NT2/D1 (cell line): ENCODE measurements around the gene TGFA.

Experiments used
- DNase-seq: peaks from one replicate; pipeline ENCODE4 v3.0.0-alpha.2; 2011; ENCODE audit warnings: low read depth, low spot score
- H3K27me3 ChIP-seq: 2 replicates; pipeline ENCODE4 v1.6.0; 2011; ENCODE audit warnings: mild to moderate bottlenecking; ENCODE audit not compliant: insufficient read length, insufficient read depth
- H3K36me3 ChIP-seq: 2 replicates; pipeline ENCODE4 v1.6.1; 2011; ENCODE audit warnings: mild to moderate bottlenecking, low read length, mixed read lengths; ENCODE audit not compliant: insufficient read depth, insufficient read length
- H3K4me1 ChIP-seq: 2 replicates; pipeline ENCODE4 v1.5.1; 2011; ENCODE audit not compliant: insufficient read depth, insufficient read length
- H3K4me3 ChIP-seq: 2 replicates; pipeline ENCODE4 v1.5.1; 2011; ENCODE audit warnings: low read depth; ENCODE audit not compliant: insufficient read length
- H3K9ac ChIP-seq: 2 replicates; pipeline ENCODE4 v1.6.0; 2011; ENCODE audit warnings: low read depth; ENCODE audit not compliant: insufficient read length
- H3K9me3 ChIP-seq: 2 replicates; pipeline ENCODE4 v1.5.1; 2011; ENCODE audit warnings: mild to moderate bottlenecking, low read length; ENCODE audit not compliant: insufficient read depth
- SUZ12 ChIP-seq: IDR thresholded peaks from 2 replicates; pipeline ENCODE4 v1.6.1; 2011; ENCODE audit not compliant: insufficient read length, insufficient read depth; ENCODE audit errors: extremely low read depth
- YY1 ChIP-seq: IDR thresholded peaks from 2 replicates; pipeline ENCODE4 v1.6.1; 2011; ENCODE audit not compliant: insufficient read length, insufficient read depth
- ZNF274 ChIP-seq: IDR thresholded peaks from 2 replicates; pipeline ENCODE4 v1.6.1; 2011; ENCODE audit warnings: mild to moderate bottlenecking, low read depth, low read length

TGFA gene

GRCh38 chr2:70454936-70455544 is 98.6 kb downstream of the TGFA start:
- Histone ChIP-seq H3K9me3 (no peaks in the 10 kb centered on the region), H3K4me3 (no peak overlapping the region), H3K9ac (no peak overlapping the region), H3K4me1 (peaks cover 3% of the 10 kb centered on the region), H3K27me3 (no peaks in the 10 kb centered on the region), H3K36me3 (no peaks in the 10 kb centered on the region)
- TF ChIP-seq ZNF274, result no peak
- no peak for TF ChIP-seq YY1
- TF ChIP-seq SUZ12, result no peak
- DNase-seq, result no peak

GRCh38 chr2:70450641-70451250 is 102.9 kb downstream of the TGFA start:
- Histone ChIP-seq H3K9ac (no peak overlapping the region), H3K36me3 (no peaks in the 10 kb centered on the region), H3K4me1 (no peaks in the 10 kb centered on the region), H3K4me3 (no peak overlapping the region), H3K9me3 (no peaks in the 10 kb centered on the region), H3K27me3 (no peaks in the 10 kb centered on the region)
- no peak for DNase-seq
- TF ChIP-seq ZNF274 (no peak), YY1 (no peak), SUZ12 (no peak)

- Histone ChIP-seq H3K4me3 (no peak overlapping the region), H3K9me3 (no peaks in the 10 kb centered on the region), H3K36me3 (no peaks in the 10 kb centered on the region), H3K9ac (no peak overlapping the region), H3K27me3 (no peaks in the 10 kb centered on the region), H3K4me1 (no peaks in the 10 kb centered on the region)
- no peak for TF ChIP-seq YY1
- no peak for TF ChIP-seq ZNF274
- no peak for TF ChIP-seq SUZ12
- DNase-seq, result no peak
These were observed 105.6 kb downstream of the TGFA start for GRCh38 chr2:70448041-70448440.

- Histone ChIP-seq H3K27me3 (no peaks in the 10 kb centered on the region), H3K9me3 (no peaks in the 10 kb centered on the region), H3K4me3 (no peak overlapping the region), H3K36me3 (no peaks in the 10 kb centered on the region), H3K4me1 (no peaks in the 10 kb centered on the region), H3K9ac (no peak overlapping the region)
- DNase-seq, result no peak
- TF ChIP-seq YY1 (no peak), ZNF274 (no peak), SUZ12 (no peak)
These were observed 109.9 kb downstream of the TGFA start for GRCh38 chr2:70443726-70444125.

- Histone ChIP-seq H3K36me3 (no peaks in the 10 kb centered on the region), H3K9me3 (no peaks in the 10 kb centered on the region), H3K4me1 (no peaks in the 10 kb centered on the region), H3K27me3 (no peaks in the 10 kb centered on the region), H3K4me3 (no peak overlapping the region), H3K9ac (no peak overlapping the region)
- no peak for DNase-seq
- TF ChIP-seq ZNF274 (no peak), SUZ12 (no peak), YY1 (no peak)
These were observed 110.6 kb downstream of the TGFA start for GRCh38 chr2:70443078-70443465.

GRCh38 chr2:70442301-70443077 is 111.1 kb downstream of the TGFA start:
- Histone ChIP-seq H3K36me3 (no peaks in the 10 kb centered on the region), H3K9ac (no peak overlapping the region), H3K4me3 (no peak overlapping the region), H3K27me3 (no peaks in the 10 kb centered on the region), H3K9me3 (no peaks in the 10 kb centered on the region), H3K4me1 (no peaks in the 10 kb centered on the region)
- TF ChIP-seq SUZ12, result no peak
- no peak for TF ChIP-seq YY1
- TF ChIP-seq ZNF274, result no peak
- no peak for DNase-seq

GRCh38 chr2:70440621-70441020 is 113.0 kb downstream of the TGFA start:
- H3K9me3 ChIP-seq, result no peaks in the 10 kb centered on the region
- DNase-seq, result no peak
- no peak overlapping the region for H3K4me3 ChIP-seq
- no peak for TF ChIP-seq YY1
- peaks cover 12% of the 10 kb centered on the region for H3K27me3 ChIP-seq
- H3K9ac ChIP-seq, result no peak overlapping the region
- H3K4me1 ChIP-seq, result no peaks in the 10 kb centered on the region
- H3K36me3 ChIP-seq, result no peaks in the 10 kb centered on the region
